GM18498 (cell line): ENCODE data around the gene NDUFA12.
"Not testable (repeated sequence)": the region's sequence is repeated elsewhere in the genome, so short reads cannot be mapped to it uniquely, and the experiment has no call there.

Experiments
- ATAC-seq: cut with Tn5 transposase; IDR thresholded peaks from one replicate; pipeline ENCODE4 v1.9.1; 2021; ENCODE audit warnings: mild to moderate bottlenecking, moderate library complexity; ENCODE audit not compliant: unreplicated experiment

NDUFA12 gene

GRCh38 chr12:95003213-95003920 lies at the start of gene NDUFA12:
TSS of gene NDUFA12 (minus strand) at chr12:95003697. CDS start at chr12:95003680, 17 bp downstream.
- peak; percentile 98 for ATAC-seq

- no peak for ATAC-seq
Measured at GRCh38 chr12:95051241-95051640, 47.7 kb upstream of the NDUFA12 start.

- no peak for ATAC-seq
Measured at GRCh38 chr12:95037906-95038305, 34.4 kb upstream of the NDUFA12 start.

- ATAC-seq = no peak
Measured at GRCh38 chr12:95034750-95035149, 31.3 kb upstream of the NDUFA12 start.

- no peak for ATAC-seq
Measured at GRCh38 chr12:95022477-95022876, 19.0 kb upstream of the NDUFA12 start.

- ATAC-seq = no peak
Measured at GRCh38 chr12:95017482-95017881, 14.0 kb upstream of the NDUFA12 start.

GRCh38 chr12:95016120-95016519 lies 12.6 kb upstream of the NDUFA12 start:
- ATAC-seq = no peak

GRCh38 chr12:95014554-95014953 lies 11.1 kb upstream of the NDUFA12 start:
- no peak for ATAC-seq

- no peak for ATAC-seq
Measured at GRCh38 chr12:95006206-95006605, 2.7 kb upstream of the NDUFA12 start.

GRCh38 chr12:95004610-95005009 lies 1.1 kb upstream of the NDUFA12 start:
- no peak for ATAC-seq

GRCh38 chr12:95003921-95004272 lies 400 bp upstream of the NDUFA12 start:
- no peak for ATAC-seq

- ATAC-seq = no peak
Measured at GRCh38 chr12:95002754-95003153, 743 bp downstream of the NDUFA12 start.

GRCh38 chr12:94998326-94998725 lies 5.2 kb downstream of the NDUFA12 start:
- no peak for ATAC-seq

- no peak for ATAC-seq
Measured at GRCh38 chr12:94997726-94998125, 5.8 kb downstream of the NDUFA12 start.

GRCh38 chr12:94997061-94997460 lies 6.4 kb downstream of the NDUFA12 start:
- ATAC-seq = no peak

- ATAC-seq = no peak
Measured at GRCh38 chr12:94994312-94994711, 9.2 kb downstream of the NDUFA12 start.

- not testable (repeated sequence) for ATAC-seq
Measured at GRCh38 chr12:94993855-94994254, 9.6 kb downstream of the NDUFA12 start.

- ATAC-seq = no peak
Measured at GRCh38 chr12:94990222-94990621, 13.3 kb downstream of the NDUFA12 start.

- ATAC-seq = no peak
Measured at GRCh38 chr12:94988471-94988870, 15.0 kb downstream of the NDUFA12 start.

- ATAC-seq = no peak
Measured at GRCh38 chr12:94987801-94988200, 15.7 kb downstream of the NDUFA12 start.

GRCh38 chr12:94987076-94987669 lies 16.3 kb downstream of the NDUFA12 start:
- ATAC-seq = no peak

- not testable (repeated sequence) for ATAC-seq
Measured at GRCh38 chr12:94985099-94985498, 18.4 kb downstream of the NDUFA12 start.

- no peak for ATAC-seq
Measured at GRCh38 chr12:94983321-94983720, 20.2 kb downstream of the NDUFA12 start.
